ENCODE data around the gene NKD1.
A peak's percentile ranks its signal among the peaks of the same experiment; 100 is the strongest.

NKD1 gene

GRCh38 chr16:50624449-50624970 is 76.3 kb downstream of the NKD1 start:
- Histone ChIP-seq H3K79me2 (ENCODE audit: insufficient read depth, low read length) (no peaks in the 10 kb centered on the region), H2AFZ (ENCODE audit: low read length) (no peak overlapping the region), H3K4me2 (ENCODE audit: low read depth, low read length, poor library complexity, severe bottlenecking) (no peak overlapping the region), H3F3A (ENCODE audit: low read depth) (no peaks in the 10 kb centered on the region), H3K4me1 (ENCODE audit: insufficient read depth, low read length, poor library complexity, severe bottlenecking) (peaks cover 12% of the 10 kb centered on the region), H3K9me3 (ENCODE audit: insufficient read depth, low read depth, low read length) (no peaks in the 10 kb centered on the region), H3K36me3 (ENCODE audit: insufficient read depth, low read length) (no peaks in the 10 kb centered on the region), H4K20me1 (ENCODE audit: insufficient read depth, low read length, poor library complexity, severe bottlenecking) (no peaks in the 10 kb centered on the region), H3K27me3 (ENCODE audit: insufficient read depth, low read length, poor library complexity, severe bottlenecking) (no peaks in the 10 kb centered on the region), H3K9ac (ENCODE audit: low read depth, low read length, poor library complexity, severe bottlenecking) (no peak overlapping the region), H3K4me3 (ENCODE audit: low read length, poor library complexity, severe bottlenecking) (no peak overlapping the region), H3K9me2 (replicated peaks; ENCODE audit: low read depth, low read length) (no peaks in the 10 kb centered on the region)
- TF ChIP-seq CTCF (conservative IDR thresholded peaks at IDR 0.05; ENCODE audit: low read length) = no peak
- no peak for TF ChIP-seq EZH2phosphoT487 (IDR thresholded peaks at IDR 0.05; ENCODE audit: borderline replicate concordance)

GRCh38 chr16:50625374-50625773 is 77.2 kb downstream of the NKD1 start:
- no peaks in the 10 kb centered on the region for H3K9me3 ChIP-seq (ENCODE audit: insufficient read depth, low read depth, low read length)
- H4K20me1 ChIP-seq (ENCODE audit: insufficient read depth, low read length, poor library complexity, severe bottlenecking) = no peaks in the 10 kb centered on the region
- H3K79me2 ChIP-seq (ENCODE audit: insufficient read depth, low read length) = no peaks in the 10 kb centered on the region
- H2AFZ ChIP-seq (ENCODE audit: low read length) = no peak overlapping the region
- no peaks in the 10 kb centered on the region for H3K9me2 ChIP-seq (replicated peaks; ENCODE audit: low read depth, low read length)
- no peaks in the 10 kb centered on the region for H3K36me3 ChIP-seq (ENCODE audit: insufficient read depth, low read length)
- no peak overlapping the region for H3K9ac ChIP-seq (ENCODE audit: low read depth, low read length, poor library complexity, severe bottlenecking)
- H3K4me1 ChIP-seq (ENCODE audit: insufficient read depth, low read length, poor library complexity, severe bottlenecking) = peaks cover 12% of the 10 kb centered on the region
- no peak overlapping the region for H3K4me2 ChIP-seq (ENCODE audit: low read depth, low read length, poor library complexity, severe bottlenecking)
- TF ChIP-seq CTCF (conservative IDR thresholded peaks at IDR 0.05; ENCODE audit: low read length) (no peak), EZH2phosphoT487 (IDR thresholded peaks at IDR 0.05; ENCODE audit: borderline replicate concordance) (no peak)
- no peak overlapping the region for H3K4me3 ChIP-seq (ENCODE audit: low read length, poor library complexity, severe bottlenecking)
- no peaks in the 10 kb centered on the region for H3K27me3 ChIP-seq (ENCODE audit: insufficient read depth, low read length, poor library complexity, severe bottlenecking)
- no peaks in the 10 kb centered on the region for H3F3A ChIP-seq (ENCODE audit: low read depth)

- Histone ChIP-seq H3K9ac (ENCODE audit: low read depth, low read length, poor library complexity, severe bottlenecking) (peak overlapping the region; percentile 22), H3K79me2 (ENCODE audit: insufficient read depth, low read length) (no peaks in the 10 kb centered on the region), H4K20me1 (ENCODE audit: insufficient read depth, low read length, poor library complexity, severe bottlenecking) (no peaks in the 10 kb centered on the region), H3K36me3 (ENCODE audit: insufficient read depth, low read length) (no peaks in the 10 kb centered on the region), H3F3A (ENCODE audit: low read depth) (no peaks in the 10 kb centered on the region), H3K9me3 (ENCODE audit: insufficient read depth, low read depth, low read length) (no peaks in the 10 kb centered on the region), H3K9me2 (replicated peaks; ENCODE audit: low read depth, low read length) (no peaks in the 10 kb centered on the region), H2AFZ (ENCODE audit: low read length) (peak overlapping the region; percentile 71), H3K4me2 (ENCODE audit: low read depth, low read length, poor library complexity, severe bottlenecking) (no peak overlapping the region), H3K4me1 (ENCODE audit: insufficient read depth, low read length, poor library complexity, severe bottlenecking) (peaks cover 12% of the 10 kb centered on the region), H3K4me3 (ENCODE audit: low read length, poor library complexity, severe bottlenecking) (no peak overlapping the region), H3K27me3 (ENCODE audit: insufficient read depth, low read length, poor library complexity, severe bottlenecking) (no peaks in the 10 kb centered on the region)
- TF ChIP-seq CTCF (conservative IDR thresholded peaks at IDR 0.05; ENCODE audit: low read length) = no peak
- TF ChIP-seq EZH2phosphoT487 (IDR thresholded peaks at IDR 0.05; ENCODE audit: borderline replicate concordance) = no peak
These were observed 78.7 kb downstream of the NKD1 start for GRCh38 chr16:50626868-50627267.

All from Loucy (cell line).